OCI-LY3 (cell line): ENCODE measurements around the gene CLIC5.

ENCODE experiments used
- H2AFZ ChIP-seq: fragments of 200-600, 300-600 bp; shearing (Covaris generic); 2 replicates; pipeline ENCODE4 v1.6.0; 2014; ENCODE audit warnings: antibody characterized with exemption, low read depth, low read length
- H3K27ac ChIP-seq: fragments of 200-600, 300-600 bp; sonication (generic); 2 replicates; pipeline ENCODE4 v1.5.1; 2014; ENCODE audit warnings: mild to moderate bottlenecking, low read length, moderate library complexity, mixed read lengths
- H3K27me3 ChIP-seq: fragments of 200-600, 300-600 bp; sonication (generic); 2 replicates; pipeline ENCODE4 v1.6.1; 2014; ENCODE audit warnings: low read depth, low read length, mixed read lengths
- H3K36me3 ChIP-seq: fragments of 200-600, 300-600 bp; sonication (generic); replicated peaks from 2 replicates; pipeline ENCODE3; 2014; ENCODE audit warnings: low read depth, low read length, mixed read lengths
- H3K4me1 ChIP-seq: fragments of 300-600, 200-600 bp; sonication (generic); 2 replicates; pipeline ENCODE4 v1.6.1; 2014; ENCODE audit warnings: low read length, mixed read lengths
- H3K4me2 ChIP-seq: fragments of 200-600, 300-600 bp; sonication (generic); 2 replicates; pipeline ENCODE4 v1.6.1; 2014; ENCODE audit warnings: low read length, mixed read lengths
- H3K4me3 ChIP-seq: fragments of 300-600, 200-600 bp; sonication (generic); 2 replicates; pipeline ENCODE4 v1.5.1; 2014; ENCODE audit warnings: antibody characterized with exemption, mild to moderate bottlenecking, low read length, moderate library complexity
- H3K79me2 ChIP-seq: fragments of 300-600, 200-600 bp; shearing (Covaris generic); 2 replicates; pipeline ENCODE4 v1.6.1; 2014; ENCODE audit warnings: mild to moderate bottlenecking, low read length, mixed read lengths
- H3K9ac ChIP-seq: fragments of 300-600, 200-600 bp; shearing (Covaris generic); 2 replicates; pipeline ENCODE4 v1.6.0; 2014; ENCODE audit warnings: mild to moderate bottlenecking, low read length, moderate library complexity
- H3K9me3 ChIP-seq: fragments of 200-600, 300-600 bp; shearing (Covaris generic); 2 replicates; pipeline ENCODE4 v1.6.1; 2014; ENCODE audit warnings: low read length, mixed read lengths; ENCODE audit not compliant: insufficient read depth
- H4K20me1 ChIP-seq: fragments of 200-600, 300-600 bp; sonication (generic); 2 replicates; pipeline ENCODE4 v1.6.1; 2016; ENCODE audit warnings: low read length, mixed read lengths; ENCODE audit not compliant: insufficient read depth
- EZH2phosphoT487 ChIP-seq: fragments of 200-600 bp; shearing (Covaris generic); IDR thresholded peaks from 2 replicates; pipeline ENCODE4 v1.6.1; 2018; ENCODE audit warnings: antibody characterized with exemption, mixed run types, low read depth
- TF ChIP-seq, protein P1 (sequence below): fragments of 200-600, 300-600 bp; sonication (generic); IDR thresholded peaks from 2 replicates; pipeline ENCODE4 v1.5.1; 2014; ENCODE audit warnings: antibody characterized with exemption, low read length, low read depth

Gene CLIC5

DNA sequence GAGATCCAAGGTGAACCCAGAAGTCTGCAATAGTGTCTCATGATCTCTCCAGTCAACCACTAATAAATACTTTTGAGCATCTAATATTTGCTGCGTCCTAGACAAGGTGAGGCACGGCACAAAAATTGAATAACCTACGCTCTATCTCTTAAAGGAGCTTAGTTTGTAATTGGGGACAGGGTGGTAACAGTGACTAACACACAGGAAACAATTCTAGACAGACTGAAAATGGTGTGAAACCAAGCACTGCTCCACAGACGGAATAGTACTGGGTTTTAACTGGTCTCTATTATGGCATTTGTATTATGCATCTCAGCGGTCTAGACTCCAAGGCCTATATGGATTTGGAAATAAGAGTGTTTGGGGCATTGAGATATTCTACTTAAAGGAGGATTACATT, 120.1 kb downstream of the CLIC5 start:
- Histone ChIP-seq H3K4me3 (no peak overlapping the region), H3K36me3 (no peaks in the 10 kb centered on the region), H3K9ac (no peak overlapping the region), H4K20me1 (no peaks in the 10 kb centered on the region), H3K79me2 (no peaks in the 10 kb centered on the region), H3K4me2 (no peak overlapping the region), H3K9me3 (no peaks in the 10 kb centered on the region), H2AFZ (no peak overlapping the region), H3K27ac (no peak overlapping the region), H3K4me1 (no peaks in the 10 kb centered on the region), H3K27me3 (peaks cover 31% of the 10 kb centered on the region)
- TF ChIP-seq, protein P1, sequence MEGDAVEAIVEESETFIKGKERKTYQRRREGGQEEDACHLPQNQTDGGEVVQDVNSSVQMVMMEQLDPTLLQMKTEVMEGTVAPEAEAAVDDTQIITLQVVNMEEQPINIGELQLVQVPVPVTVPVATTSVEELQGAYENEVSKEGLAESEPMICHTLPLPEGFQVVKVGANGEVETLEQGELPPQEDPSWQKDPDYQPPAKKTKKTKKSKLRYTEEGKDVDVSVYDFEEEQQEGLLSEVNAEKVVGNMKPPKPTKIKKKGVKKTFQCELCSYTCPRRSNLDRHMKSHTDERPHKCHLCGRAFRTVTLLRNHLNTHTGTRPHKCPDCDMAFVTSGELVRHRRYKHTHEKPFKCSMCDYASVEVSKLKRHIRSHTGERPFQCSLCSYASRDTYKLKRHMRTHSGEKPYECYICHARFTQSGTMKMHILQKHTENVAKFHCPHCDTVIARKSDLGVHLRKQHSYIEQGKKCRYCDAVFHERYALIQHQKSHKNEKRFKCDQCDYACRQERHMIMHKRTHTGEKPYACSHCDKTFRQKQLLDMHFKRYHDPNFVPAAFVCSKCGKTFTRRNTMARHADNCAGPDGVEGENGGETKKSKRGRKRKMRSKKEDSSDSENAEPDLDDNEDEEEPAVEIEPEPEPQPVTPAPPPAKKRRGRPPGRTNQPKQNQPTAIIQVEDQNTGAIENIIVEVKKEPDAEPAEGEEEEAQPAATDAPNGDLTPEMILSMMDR = no peak
- no peak for TF ChIP-seq EZH2phosphoT487

DNA sequence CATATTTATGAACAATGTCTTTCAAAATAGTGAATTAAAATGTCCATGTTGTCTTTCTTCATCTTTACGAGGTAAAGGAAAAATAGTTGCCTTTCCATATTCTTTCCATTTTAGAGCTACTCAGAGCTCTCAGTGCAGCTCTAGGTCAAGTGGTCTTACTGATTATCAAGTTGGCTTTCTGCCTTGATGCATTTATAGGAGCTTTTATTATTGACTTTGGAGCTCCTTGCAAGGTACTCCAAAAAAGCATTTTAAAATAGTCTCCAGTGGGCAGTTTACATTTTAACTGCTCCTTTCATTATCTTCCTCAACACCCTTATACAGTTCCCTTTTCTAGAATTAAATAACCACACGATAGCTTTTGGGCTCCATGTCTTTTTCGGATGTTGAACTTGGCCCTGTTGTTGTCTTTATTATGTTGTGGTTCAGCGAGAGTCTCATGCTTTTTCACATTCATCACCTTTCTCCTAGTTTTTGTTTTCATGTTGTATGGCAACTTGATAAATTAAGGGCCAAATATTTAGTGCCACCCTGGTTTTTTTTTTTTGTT, 122.9 kb downstream of the CLIC5 start:
- no peaks in the 10 kb centered on the region for H3K4me1 ChIP-seq
- no peaks in the 10 kb centered on the region for H3K9me3 ChIP-seq
- no peaks in the 10 kb centered on the region for H4K20me1 ChIP-seq
- no peak overlapping the region for H3K4me3 ChIP-seq
- no peaks in the 10 kb centered on the region for H3K36me3 ChIP-seq
- no peak overlapping the region for H3K4me2 ChIP-seq
- TF ChIP-seq, protein P1 = no peak
- no peak for TF ChIP-seq EZH2phosphoT487
- no peak overlapping the region for H3K9ac ChIP-seq
- peaks cover 44% of the 10 kb centered on the region for H3K27me3 ChIP-seq
- H3K27ac ChIP-seq = no peak overlapping the region
- no peaks in the 10 kb centered on the region for H3K79me2 ChIP-seq
- no peak overlapping the region for H2AFZ ChIP-seq

DNA sequence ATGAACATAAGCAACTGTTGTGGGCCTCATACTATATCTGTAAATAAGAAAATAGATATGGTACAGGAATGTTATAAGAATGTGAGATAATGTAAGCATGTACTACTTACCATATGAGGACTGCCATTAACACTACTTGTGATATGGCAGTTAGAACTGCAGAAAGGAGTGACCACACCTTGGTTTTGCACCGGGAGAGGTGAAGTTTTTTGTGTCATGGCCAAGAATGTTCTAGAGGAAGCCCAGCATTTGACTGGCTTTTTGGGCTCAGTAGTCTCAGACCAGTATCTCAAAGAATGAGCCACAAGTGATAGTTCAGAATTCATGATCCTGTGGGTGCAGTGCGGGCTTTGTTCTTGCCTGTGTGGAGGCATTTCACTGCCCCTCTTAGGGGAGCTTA, 123.5 kb downstream of the CLIC5 start:
- Histone ChIP-seq H2AFZ (no peak overlapping the region), H3K4me2 (no peak overlapping the region), H3K4me3 (no peak overlapping the region), H3K36me3 (no peaks in the 10 kb centered on the region), H3K27me3 (peaks cover 46% of the 10 kb centered on the region), H4K20me1 (no peaks in the 10 kb centered on the region), H3K79me2 (no peaks in the 10 kb centered on the region), H3K9me3 (no peaks in the 10 kb centered on the region), H3K9ac (no peak overlapping the region), H3K27ac (no peak overlapping the region), H3K4me1 (no peaks in the 10 kb centered on the region)
- TF ChIP-seq, protein P1 = no peak
- TF ChIP-seq EZH2phosphoT487 = no peak

DNA sequence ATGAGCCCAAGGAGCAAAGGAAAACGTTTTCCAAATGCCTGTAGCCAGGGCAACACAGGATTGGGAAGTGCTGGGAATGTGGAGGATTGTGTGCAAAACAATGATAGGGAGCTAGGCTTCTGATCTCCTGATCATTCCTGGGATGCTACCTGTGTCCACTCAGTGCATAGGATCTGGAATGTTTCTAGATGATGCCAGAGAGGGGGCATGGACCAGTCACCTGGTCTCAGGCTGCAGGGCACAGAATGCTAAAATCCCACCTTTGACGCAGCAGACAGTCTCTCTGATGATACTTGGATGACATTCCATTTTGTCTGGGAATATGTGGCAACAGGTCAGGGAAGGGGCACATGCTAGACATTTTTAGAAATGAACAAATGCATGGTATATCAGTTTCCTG, 128.9 kb downstream of the CLIC5 start:
- H2AFZ ChIP-seq = no peak overlapping the region
- no peak overlapping the region for H3K4me3 ChIP-seq
- peaks cover 61% of the 10 kb centered on the region for H3K27me3 ChIP-seq
- H3K79me2 ChIP-seq = no peaks in the 10 kb centered on the region
- TF ChIP-seq, protein P1 = no peak
- no peak for TF ChIP-seq EZH2phosphoT487
- H3K27ac ChIP-seq = no peak overlapping the region
- no peaks in the 10 kb centered on the region for H3K9me3 ChIP-seq
- no peak overlapping the region for H3K4me2 ChIP-seq
- no peaks in the 10 kb centered on the region for H3K4me1 ChIP-seq
- H3K36me3 ChIP-seq = no peaks in the 10 kb centered on the region
- H4K20me1 ChIP-seq = no peaks in the 10 kb centered on the region
- no peak overlapping the region for H3K9ac ChIP-seq
